H9 (cell line): ENCODE data around the gene DDX4. TPM values are rescaled to one million over a fixed set of nuclear protein-coding genes. Genes with fewer than 3 reads are reported as not detected.

ENCODE experiments used
- DNase-seq: peaks from one replicate; pipeline ENCODE4 v3.0.0-alpha.2; 2017
- H2AFZ ChIP-seq: one replicate; pipeline ENCODE4 v1.6.1; 2013; ENCODE audit warnings: mild to moderate bottlenecking, low read length, control low read depth, moderate library complexity
- H2AK5ac ChIP-seq: 2 replicates; pipeline ENCODE4 v1.6.1; 2013; ENCODE audit warnings: low read length, control low read depth, mixed read lengths; ENCODE audit not compliant: insufficient read length
- H2BK120ac ChIP-seq: one replicate; pipeline ENCODE4 v1.6.1; 2013; ENCODE audit warnings: low read depth, mild to moderate bottlenecking, low read length, control low read depth, inconsistent platforms; ENCODE audit not compliant: poor library complexity, severe bottlenecking
- H2BK12ac ChIP-seq: 2 replicates; pipeline ENCODE4 v1.6.1; 2013; ENCODE audit warnings: low read length, control low read depth, mixed read lengths, low read depth; ENCODE audit not compliant: insufficient read length
- H2BK15ac ChIP-seq: 2 replicates; pipeline ENCODE4 v1.6.1; 2013; ENCODE audit warnings: low read depth, low read length, control low read depth
- H2BK20ac ChIP-seq: one replicate; pipeline ENCODE4 v1.6.1; 2013; ENCODE audit warnings: low read depth, mild to moderate bottlenecking, low read length, control low read depth, inconsistent platforms; ENCODE audit not compliant: poor library complexity, severe bottlenecking
- H2BK5ac ChIP-seq: 2 replicates; pipeline ENCODE4 v1.6.1; 2013; ENCODE audit warnings: low read length, control low read depth, mixed read lengths; ENCODE audit not compliant: insufficient read length
- H3K14ac ChIP-seq: 2 replicates; pipeline ENCODE4 v1.6.1; 2013; ENCODE audit warnings: low read length, control low read depth; ENCODE audit not compliant: insufficient read depth
- H3K18ac ChIP-seq: 2 replicates; pipeline ENCODE4 v1.6.1; 2013; ENCODE audit warnings: low read depth, mild to moderate bottlenecking, mixed read lengths, low read length, control low read depth; ENCODE audit not compliant: insufficient read length
- H3K23ac ChIP-seq: 2 replicates; pipeline ENCODE4 v1.6.1; 2013; ENCODE audit warnings: low read length, control low read depth, mixed read lengths, low read depth; ENCODE audit not compliant: insufficient read length
- H3K23me2 ChIP-seq: 2 replicates; pipeline ENCODE4 v1.6.1; 2013; ENCODE audit warnings: low read depth, mild to moderate bottlenecking, mixed read lengths, low read length, control low read depth; ENCODE audit not compliant: insufficient read length, poor library complexity, severe bottlenecking
- H3K27ac ChIP-seq: 2 replicates; pipeline ENCODE4 v1.5.1; 2013; ENCODE audit warnings: low read length, control low read depth, mixed read lengths, low read depth; ENCODE audit not compliant: insufficient read length
- H3K27me3 ChIP-seq: 2 replicates; pipeline ENCODE4 v1.6.1; 2013; ENCODE audit warnings: low read length, control low read depth, inconsistent platforms; ENCODE audit not compliant: insufficient read depth
- H3K4ac ChIP-seq: 2 replicates; pipeline ENCODE4 v1.6.1; 2013; ENCODE audit warnings: low read depth, mild to moderate bottlenecking, control low read depth, inconsistent platforms, low read length, moderate library complexity
- H3K4me1 ChIP-seq: 2 replicates; pipeline ENCODE4 v1.6.1; 2013; ENCODE audit warnings: low read length, control low read depth, inconsistent platforms; ENCODE audit not compliant: insufficient read depth
- H3K4me2 ChIP-seq: 2 replicates; pipeline ENCODE4 v1.6.1; 2013; ENCODE audit warnings: low read length, control low read depth, mixed read lengths; ENCODE audit not compliant: insufficient read length, insufficient read depth
- H3K56ac ChIP-seq: 2 replicates; pipeline ENCODE4 v1.6.1; 2013; ENCODE audit warnings: low read depth, mild to moderate bottlenecking, mixed read lengths, low read length, control low read depth; ENCODE audit not compliant: insufficient read length
- H3K79me1 ChIP-seq: 2 replicates; pipeline ENCODE4 v1.6.1; 2013; ENCODE audit warnings: low read depth, mild to moderate bottlenecking, moderate library complexity, low read length, control low read depth, inconsistent platforms; ENCODE audit not compliant: insufficient read depth, poor library complexity, severe bottlenecking
- H3K79me2 ChIP-seq: 2 replicates; pipeline ENCODE4 v1.6.1; 2013; ENCODE audit warnings: low read length, control low read depth, inconsistent platforms; ENCODE audit not compliant: insufficient read depth
- H3K9ac ChIP-seq: 2 replicates; pipeline ENCODE4 v1.6.1; 2013; ENCODE audit warnings: low read length, control low read depth, mixed read lengths; ENCODE audit not compliant: insufficient read length; ENCODE audit errors: extremely low read depth
- H3K9me3 ChIP-seq: one replicate; pipeline ENCODE4 v1.6.1; 2013; ENCODE audit warnings: low read depth, low read length, inconsistent platforms; ENCODE audit not compliant: control insufficient read depth
- H3T11ph ChIP-seq: one replicate; pipeline ENCODE4 v1.6.1; 2013; ENCODE audit warnings: mild to moderate bottlenecking, low read length, control low read depth, inconsistent platforms
- H4K20me1 ChIP-seq: one replicate; pipeline ENCODE4 v1.6.1; 2013; ENCODE audit not compliant: control insufficient read depth, insufficient read length, insufficient read depth
- H4K5ac ChIP-seq: 2 replicates; pipeline ENCODE4 v1.6.1; 2013; ENCODE audit warnings: low read depth, mild to moderate bottlenecking, mixed read lengths, low read length, control low read depth; ENCODE audit not compliant: insufficient read length
- H4K8ac ChIP-seq: replicated peaks from 2 replicates; pipeline ENCODE4 v1.6.1; 2013; ENCODE audit warnings: low read length, control low read depth, mixed read lengths, low read depth; ENCODE audit not compliant: insufficient read length
- H4K91ac ChIP-seq: 2 replicates; pipeline ENCODE4 v1.6.1; 2013; ENCODE audit warnings: low read depth, mild to moderate bottlenecking, moderate library complexity, mixed read lengths, low read length, control low read depth; ENCODE audit not compliant: insufficient read length
- H3K27ac Mint-ChIP-seq, 3 experiments: 2 replicates in 2 of 3; 3 replicates in 1 of 3; pipeline ENCODE4 v1.8.0; 2020 to 2021; ENCODE audit warnings: mixed read lengths in 3 of 3, mild to moderate bottlenecking in 1 of 3, moderate library complexity in 1 of 3
- H3K27me3 Mint-ChIP-seq: 2 replicates; pipeline ENCODE4 v1.8.0; 2021; ENCODE audit warnings: low read depth, mild to moderate bottlenecking, moderate library complexity, mixed read lengths
- H3K36me3 Mint-ChIP-seq, 3 experiments: 2 replicates in 2 of 3; 3 replicates in 1 of 3; pipeline ENCODE4 v1.8.0; 2020 to 2021; ENCODE audit warnings: low read depth in 3 of 3, mixed read lengths in 3 of 3; ENCODE audit not compliant: insufficient read depth in 1 of 3
- H3K4me1 Mint-ChIP-seq, 2 experiments: 2 replicates each; pipeline ENCODE4 v1.8.0; 2020; ENCODE audit warnings: mixed read lengths in 2 of 2
- H3K4me3 Mint-ChIP-seq, 2 experiments: 2 replicates in 1 of 2; 3 replicates in 1 of 2; pipeline ENCODE4 v1.8.0; 2020 to 2021; ENCODE audit warnings: mild to moderate bottlenecking in 2 of 2, mixed read lengths in 2 of 2, moderate library complexity in 1 of 2
- H3K9me3 Mint-ChIP-seq, 2 experiments: 2 replicates in 1 of 2; 3 replicates in 1 of 2; pipeline ENCODE4 v1.8.0; 2020; ENCODE audit warnings: mild to moderate bottlenecking in 2 of 2, mixed read lengths in 2 of 2, moderate library complexity in 1 of 2
- CTCF ChIP-seq: fragments of 200-600 bp; sonication (generic); conservative IDR thresholded peaks from 3 replicates; pipeline ENCODE4 v1.8.0; 2021; ENCODE audit warnings: antibody characterized with exemption, mild to moderate bottlenecking
- WGBS: extraction: QIAGEN DNeasy Blood & Tissue Kit; methylation state at CpG from one replicate; pipeline ENCODE4 v1.1.7; 2013; ENCODE audit warnings: missing lambda C conversion rate, low lambda C conversion rate, mixed read lengths; ENCODE audit not compliant: insufficient read length; ENCODE audit errors: extremely low coverage; 5-methylcytosine and 5-hydroxymethylcytosine counted together
- total RNA-seq: library from RNA; stranded (reverse); gene quantifications from 2 replicates; pipeline ENCODE4 v1.2.1, GENCODE V29; 2021

DDX4 gene
- total RNA-seq, 1 experiment from 2014 or later, result not detected

GRCh38 chr5:55857247-55857640 is 119.4 kb downstream of the DDX4 start:
- Histone ChIP-seq H2AK5ac (no peak overlapping the region), H2BK15ac (no peak overlapping the region), H4K8ac (no peak overlapping the region), H3K4me1 (no peaks in the 10 kb centered on the region), H3T11ph (no peak overlapping the region), H3K27ac (no peak overlapping the region), H3K4me2 (no peak overlapping the region), H2AFZ (no peak overlapping the region), H3K23me2 (no peaks in the 10 kb centered on the region), H4K5ac (no peak overlapping the region), H3K9me3 (no peaks in the 10 kb centered on the region), H2BK20ac (no peak overlapping the region), H4K91ac (no peak overlapping the region), H3K56ac (no peak overlapping the region), H4K20me1 (no peaks in the 10 kb centered on the region), H3K18ac (no peak overlapping the region), H3K4ac (no peak overlapping the region), H2BK120ac (no peak overlapping the region), H3K14ac (no peak overlapping the region), H2BK12ac (no peak overlapping the region), H3K79me1 (no peaks in the 10 kb centered on the region), H3K27me3 (no peaks in the 10 kb centered on the region), H3K9ac (no peak overlapping the region), H3K79me2 (no peaks in the 10 kb centered on the region), H2BK5ac (no peak overlapping the region), H3K23ac (no peak overlapping the region)
- no peak for DNase-seq
- Mint-ChIP-seq H3K27ac (no peak overlapping the region), H3K4me1 (peaks cover 4 to 5% of the 10 kb centered on the region in 2 experiments; a peak in 1 of 4 replicates), H3K27me3 (no peaks in the 10 kb centered on the region; the same call in 1 of the 2 replicates), H3K4me3 (no peak overlapping the region), H3K9me3 (peaks cover 6 to 8% of the 10 kb centered on the region in 2 experiments; a peak in 4 of 5 replicates), H3K36me3 (peaks cover 0 to 4% (median 0%) of the 10 kb centered on the region in 3 experiments; a peak in 2 of 7 replicates)
- WGBS, result no CpG with 5 or more reads among the region's 4 CpGs
- TF ChIP-seq CTCF, result no peak
